Liver (tissue), 9 donors: ENCODE results near the gene CACNG4. TPM values are rescaled to one million over a fixed set of nuclear protein-coding genes. Genes with fewer than 3 reads are reported as not detected.

ENCODE experiments used
- DNase-seq: peaks from one replicate; pipeline ENCODE4 v3.0.0-alpha.2; 2017; ENCODE audit warnings: low spot score
- H3K27ac ChIP-seq, 2 donors: one replicate each; pipeline ENCODE4 v1.7.0; 2013; ENCODE audit warnings: inconsistent platforms in 2 of 2, low read length in 2 of 2, control low read depth in 1 of 2, low read depth in 1 of 2, mild to moderate bottlenecking in 1 of 2
- H3K27me3 ChIP-seq, 4 donors: one replicate each; pipeline versions ENCODE4 v1.6.1 to v1.7.0; 2013; ENCODE audit warnings: low read length in 3 of 4, inconsistent platforms in 1 of 4, mild to moderate bottlenecking in 1 of 4, moderate library complexity in 1 of 4; ENCODE audit not compliant: control insufficient read depth in 4 of 4, insufficient read depth in 4 of 4
- H3K36me3 ChIP-seq, 4 donors: one replicate each; pipeline versions ENCODE4 v1.6.1 to v1.7.0; 2013; ENCODE audit warnings: low read length in 3 of 4, mild to moderate bottlenecking in 3 of 4, low read depth in 1 of 4, moderate library complexity in 1 of 4; ENCODE audit not compliant: control insufficient read depth in 4 of 4, insufficient read depth in 3 of 4
- H3K4me1 ChIP-seq, 4 donors: one replicate each; pipeline versions ENCODE4 v1.6.1 to v1.7.0; 2013; ENCODE audit warnings: low read length in 3 of 4, mild to moderate bottlenecking in 3 of 4, moderate library complexity in 1 of 4; ENCODE audit not compliant: control insufficient read depth in 4 of 4, insufficient read depth in 4 of 4
- H3K4me3 ChIP-seq, 3 donors: one replicate each; pipeline versions ENCODE4 v1.6.1 to v1.7.0; 2013; ENCODE audit warnings: low read length in 3 of 3, control low read depth in 1 of 3, low read depth in 1 of 3, mild to moderate bottlenecking in 1 of 3
- H3K9ac ChIP-seq, 2 donors: one replicate each; pipeline ENCODE4 v1.7.0; 2013; ENCODE audit warnings: low read length in 2 of 2, mild to moderate bottlenecking in 2 of 2, moderate library complexity in 2 of 2, control low read depth in 1 of 2, low read depth in 1 of 2
- H3K9me3 ChIP-seq, 4 donors: one replicate each; pipeline versions ENCODE4 v1.6.1 to v1.7.0; 2013; ENCODE audit warnings: low read length in 3 of 4; ENCODE audit not compliant: control insufficient read depth in 4 of 4
- CTCF ChIP-seq: fragments of 150-350 bp; IDR thresholded peaks from 2 replicates; pipeline ENCODE4 v1.5.1; 2017; ENCODE audit warnings: improper control_type of control experiment, low read depth, low read length; ENCODE audit not compliant: missing input control
- EGR1 ChIP-seq, 2 donors: IDR thresholded peaks; 2 replicates each; pipeline ENCODE4 v1.6.1; 2016 to 2018; ENCODE audit warnings: antibody characterized with exemption in 2 of 2, low read depth in 2 of 2
- FOXA1 ChIP-seq: IDR thresholded peaks from 2 replicates; pipeline ENCODE4 v1.6.1; 2016; ENCODE audit warnings: antibody characterized with exemption
- FOXA2 ChIP-seq: IDR thresholded peaks from 2 replicates; pipeline ENCODE4 v1.6.1; 2016; ENCODE audit warnings: antibody characterized with exemption
- GABPA ChIP-seq, 2 donors: IDR thresholded peaks in 1 of 2; conservative IDR thresholded peaks in 1 of 2; 2 replicates each; pipeline ENCODE4 v1.6.1; 2016; ENCODE audit warnings: antibody characterized with exemption in 2 of 2, mild to moderate bottlenecking in 1 of 2, moderate library complexity in 1 of 2
- HNF4A ChIP-seq, 2 donors: conservative IDR thresholded peaks; 2 replicates each; pipeline ENCODE4 v1.6.1; 2016; ENCODE audit warnings: antibody characterized with exemption in 2 of 2, mild to moderate bottlenecking in 2 of 2
- HNF4G ChIP-seq: IDR thresholded peaks from 2 replicates; pipeline ENCODE4 v1.6.1; 2016; ENCODE audit warnings: antibody characterized with exemption
- JUND ChIP-seq, 2 donors: IDR thresholded peaks; 2 replicates each; pipeline ENCODE4 v1.6.1; 2016; ENCODE audit warnings: antibody characterized with exemption in 2 of 2
- MAX ChIP-seq: IDR thresholded peaks from 2 replicates; pipeline ENCODE4 v1.6.1; 2016; ENCODE audit warnings: antibody characterized with exemption
- RAD21 ChIP-seq, 2 donors: IDR thresholded peaks; 2 replicates each; pipeline ENCODE4 v1.6.1; 2016; ENCODE audit warnings: antibody characterized with exemption in 2 of 2, mild to moderate bottlenecking in 2 of 2
- RXRA ChIP-seq, 2 donors: IDR thresholded peaks; 2 replicates each; pipeline ENCODE4 v1.6.1; 2017 to 2018; ENCODE audit warnings: antibody characterized with exemption in 2 of 2, mild to moderate bottlenecking in 1 of 2
- SP1 ChIP-seq: IDR thresholded peaks from 2 replicates; pipeline ENCODE4 v1.6.1; 2018; ENCODE audit warnings: antibody characterized with exemption, mild to moderate bottlenecking
- TAF1 ChIP-seq: conservative IDR thresholded peaks from 2 replicates; pipeline ENCODE4 v1.6.1; 2016; ENCODE audit warnings: antibody characterized with exemption, mild to moderate bottlenecking
- YY1 ChIP-seq: IDR thresholded peaks from 2 replicates; pipeline ENCODE4 v1.6.1; 2016; ENCODE audit warnings: antibody characterized with exemption, mild to moderate bottlenecking
- ZBTB33 ChIP-seq: IDR thresholded peaks from 2 replicates; pipeline ENCODE4 v1.6.1; 2016; ENCODE audit warnings: antibody characterized with exemption
- WGBS: extraction: QIAGEN DNeasy Blood & Tissue Kit; methylation state at CpG from one replicate; pipeline ENCODE4 v1.1.7; 2013; 5-methylcytosine and 5-hydroxymethylcytosine counted together
- polyA plus RNA-seq, 2 donors: library from polyadenylated mRNA; stranded (reverse) in 1 of 2; unstranded in 1 of 2; fragments of 200-250 nt in 1 of 2; fragments of >200 nt in 1 of 2; fragmentation: Nextera tagmentation in 1 of 2; extraction: Ambion mirVana in 1 of 2; gene quantifications; one replicate each; pipeline versions ENCODE4 v1.2.1 to v1.2.3, GENCODE V29; 2013 to 2015
- total RNA-seq, 2 donors: library from RNA; depleted of rRNA; stranded (reverse); fragments of >200 nt; gene quantifications; one replicate each; pipeline ENCODE4 v1.2.3, GENCODE V29; 2014
- TF ChIP-seq, protein P1 (sequence below): IDR thresholded peaks from 2 replicates; pipeline ENCODE4 v1.6.1; 2016; ENCODE audit warnings: antibody characterized with exemption, mild to moderate bottlenecking
- TF ChIP-seq, protein P2 (sequence below): IDR thresholded peaks from 2 replicates; pipeline ENCODE4 v1.6.1; 2016; ENCODE audit warnings: antibody characterized with exemption
- donor health status: healthy.
- donor health status: healthy.
- donor health status: healthy.
- donor health status: healthy.
- donor health status: healthy.

The CACNG4 gene
- total and polyA plus RNA-seq, 4 donors = 0.02 to 0.09 (median 0.08) TPM; not detected in 1

DNA sequence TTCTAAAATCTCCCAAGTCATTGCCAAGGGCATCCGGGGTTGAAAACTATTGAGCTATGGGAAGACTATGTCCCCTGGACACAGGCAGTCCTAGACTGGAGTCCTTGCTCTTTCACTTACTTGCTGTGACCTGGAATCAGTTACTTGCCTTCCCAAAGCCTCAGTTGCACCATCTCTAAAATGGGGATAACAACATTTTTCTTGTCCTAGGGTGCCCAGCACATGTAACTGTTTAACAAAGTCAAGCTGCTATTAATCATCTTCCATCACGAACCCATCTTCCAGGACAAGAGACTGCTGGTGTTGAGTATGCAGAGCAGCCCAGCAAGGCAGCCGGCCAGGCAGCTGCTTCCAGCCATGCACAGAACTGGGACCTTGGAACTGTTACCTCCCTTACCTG lies 9.9 kb upstream of the CACNG4 start:
- Histone ChIP-seq H3K27me3 (peaks cover 0 to 2% (median 0%) of the 10 kb centered on the region in 4 donors), H3K36me3 (no peaks in the 10 kb centered on the region), H3K4me1 (no peaks in the 10 kb centered on the region), H3K27ac (no peak overlapping the region), H3K9me3 (no peaks in the 10 kb centered on the region), H3K9ac (no peak overlapping the region), H3K4me3 (no peak overlapping the region)
- TF ChIP-seq FOXA2 (no peak), JUND (IDR thresholded peaks at IDR 0.05) (no peak), FOXA1 (no peak), TAF1 (no peak), ZBTB33 (no peak), YY1 (no peak), MAX (no peak), RXRA (IDR thresholded peaks at IDR 0.05) (no peak), GABPA (IDR thresholded peaks at IDR 0.05 in 1 of 2, conservative IDR thresholded peaks at IDR 0.05 in 1 of 2) (no peak), SP1 (no peak), HNF4G (no peak), EGR1 (IDR thresholded peaks at IDR 0.05; ENCODE audit: low read depth in 2 of 2) (no peak), RAD21 (IDR thresholded peaks at IDR 0.05) (no peak), CTCF (no peak), HNF4A (conservative IDR thresholded peaks at IDR 0.05) (no peak)
- TF ChIP-seq, protein P1, sequence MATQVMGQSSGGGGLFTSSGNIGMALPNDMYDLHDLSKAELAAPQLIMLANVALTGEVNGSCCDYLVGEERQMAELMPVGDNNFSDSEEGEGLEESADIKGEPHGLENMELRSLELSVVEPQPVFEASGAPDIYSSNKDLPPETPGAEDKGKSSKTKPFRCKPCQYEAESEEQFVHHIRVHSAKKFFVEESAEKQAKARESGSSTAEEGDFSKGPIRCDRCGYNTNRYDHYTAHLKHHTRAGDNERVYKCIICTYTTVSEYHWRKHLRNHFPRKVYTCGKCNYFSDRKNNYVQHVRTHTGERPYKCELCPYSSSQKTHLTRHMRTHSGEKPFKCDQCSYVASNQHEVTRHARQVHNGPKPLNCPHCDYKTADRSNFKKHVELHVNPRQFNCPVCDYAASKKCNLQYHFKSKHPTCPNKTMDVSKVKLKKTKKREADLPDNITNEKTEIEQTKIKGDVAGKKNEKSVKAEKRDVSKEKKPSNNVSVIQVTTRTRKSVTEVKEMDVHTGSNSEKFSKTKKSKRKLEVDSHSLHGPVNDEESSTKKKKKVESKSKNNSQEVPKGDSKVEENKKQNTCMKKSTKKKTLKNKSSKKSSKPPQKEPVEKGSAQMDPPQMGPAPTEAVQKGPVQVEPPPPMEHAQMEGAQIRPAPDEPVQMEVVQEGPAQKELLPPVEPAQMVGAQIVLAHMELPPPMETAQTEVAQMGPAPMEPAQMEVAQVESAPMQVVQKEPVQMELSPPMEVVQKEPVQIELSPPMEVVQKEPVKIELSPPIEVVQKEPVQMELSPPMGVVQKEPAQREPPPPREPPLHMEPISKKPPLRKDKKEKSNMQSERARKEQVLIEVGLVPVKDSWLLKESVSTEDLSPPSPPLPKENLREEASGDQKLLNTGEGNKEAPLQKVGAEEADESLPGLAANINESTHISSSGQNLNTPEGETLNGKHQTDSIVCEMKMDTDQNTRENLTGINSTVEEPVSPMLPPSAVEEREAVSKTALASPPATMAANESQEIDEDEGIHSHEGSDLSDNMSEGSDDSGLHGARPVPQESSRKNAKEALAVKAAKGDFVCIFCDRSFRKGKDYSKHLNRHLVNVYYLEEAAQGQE = no peak
- TF ChIP-seq, protein P2, sequence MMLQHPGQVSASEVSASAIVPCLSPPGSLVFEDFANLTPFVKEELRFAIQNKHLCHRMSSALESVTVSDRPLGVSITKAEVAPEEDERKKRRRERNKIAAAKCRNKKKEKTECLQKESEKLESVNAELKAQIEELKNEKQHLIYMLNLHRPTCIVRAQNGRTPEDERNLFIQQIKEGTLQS = no peak
- 92% methylated on average over 3 of the region's 3 CpGs for WGBS
- DNase-seq = no peak

DNA sequence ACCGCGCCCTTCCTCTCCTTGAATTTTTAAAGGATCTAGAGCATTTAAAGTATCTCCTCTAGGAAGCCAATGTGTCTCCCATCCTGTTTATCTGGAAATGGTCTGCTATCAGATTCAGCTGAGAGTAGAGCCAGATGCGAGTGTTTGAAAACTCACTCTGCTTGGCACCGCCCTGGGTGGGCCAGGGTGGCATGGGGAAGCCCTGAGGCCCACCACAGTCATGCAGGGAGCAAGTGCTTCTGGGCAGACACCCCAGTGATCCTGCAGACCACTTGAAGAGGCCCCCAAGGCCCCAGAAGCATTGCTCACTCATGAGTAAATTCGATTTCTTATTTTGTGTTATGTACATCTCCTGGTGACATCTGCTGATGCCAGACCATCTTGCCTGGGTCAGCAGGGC lies 8.7 kb upstream of the CACNG4 start:
- Histone ChIP-seq H3K9me3 (no peaks in the 10 kb centered on the region), H3K4me3 (no peak overlapping the region), H3K27me3 (peaks cover 0 to 2% (median 0%) of the 10 kb centered on the region in 4 donors), H3K9ac (no peak overlapping the region), H3K36me3 (no peaks in the 10 kb centered on the region), H3K4me1 (no peaks in the 10 kb centered on the region), H3K27ac (no peak overlapping the region)
- no peak for TF ChIP-seq JUND (IDR thresholded peaks at IDR 0.05)
- DNase-seq = no peak
- 98% methylated on average over 5 of the region's 5 CpGs for WGBS
